DMS53 (cell line): Measurements from ENCODE around the gene RNF6.
"Not testable (repeated sequence)": the region's sequence is repeated elsewhere in the genome, so short reads cannot be mapped to it uniquely, and the experiment has no call there.

Experiments
- DNase-seq: peaks from one replicate; lab custom pipeline; 2025; lab: John Stamatoyannopoulos, UW

Gene RNF6

DNA sequence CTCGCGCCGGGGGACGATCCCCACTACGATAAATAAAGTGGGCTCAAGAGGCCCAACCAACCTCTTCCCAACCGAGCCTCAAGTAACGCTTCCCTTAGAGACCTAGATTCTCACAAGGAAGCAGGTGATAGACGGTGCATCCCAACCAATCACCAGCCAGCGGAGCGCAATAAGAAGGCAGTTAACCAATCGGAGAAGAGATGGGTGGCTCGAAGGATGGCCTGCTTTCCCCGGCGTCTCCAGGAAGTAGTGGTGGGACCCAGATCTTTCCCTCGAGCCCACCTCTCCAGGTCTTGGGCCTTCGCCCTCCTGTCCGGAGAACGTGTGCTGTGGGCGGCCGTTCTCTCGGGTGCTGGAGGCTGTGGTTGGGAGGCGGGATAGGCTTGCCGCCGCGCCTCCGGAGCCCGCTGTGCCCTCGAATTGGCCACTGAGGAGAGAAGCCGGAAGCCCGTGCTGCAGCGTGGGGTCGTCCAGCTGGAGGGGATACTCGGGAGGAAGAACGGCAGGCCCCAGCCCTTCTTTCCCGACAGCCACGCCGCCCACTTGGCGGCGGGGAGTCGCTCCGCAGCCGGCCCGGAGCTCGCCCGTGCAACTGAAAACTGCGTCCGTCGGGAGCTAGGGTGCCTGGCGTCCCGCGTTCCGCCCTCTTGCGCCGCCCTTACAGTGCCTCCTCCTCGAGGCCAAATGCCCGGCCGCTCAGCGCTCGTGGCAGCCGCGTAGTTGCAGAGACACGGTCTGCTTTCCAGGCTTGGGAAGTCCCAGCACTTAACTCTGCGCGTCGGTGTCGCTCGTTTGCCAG is at the start of gene RNF6:
RNF6 (minus strand) TSS at position 594 of the 799 bp plus-strand sequence. CDS start 2,665 bp downstream, outside the sequence.
- peak; percentile 98 for DNase-seq

GRCh38 chr13:26270707-26271106 is 48.6 kb upstream of the RNF6 start:
- DNase-seq = no peak

- DNase-seq = no peak
Measured at GRCh38 chr13:26266311-26266710, 44.2 kb upstream of the RNF6 start.

- no peak for DNase-seq
Measured at GRCh38 chr13:26262156-26262555, 40.0 kb upstream of the RNF6 start.

GRCh38 chr13:26259634-26260033 is 37.5 kb upstream of the RNF6 start:
- DNase-seq = no peak

- no peak for DNase-seq
Measured at GRCh38 chr13:26257049-26257448, 34.9 kb upstream of the RNF6 start.

- peak; percentile 20 for DNase-seq
Measured at GRCh38 chr13:26255691-26256277, 33.7 kb upstream of the RNF6 start.

DNA sequence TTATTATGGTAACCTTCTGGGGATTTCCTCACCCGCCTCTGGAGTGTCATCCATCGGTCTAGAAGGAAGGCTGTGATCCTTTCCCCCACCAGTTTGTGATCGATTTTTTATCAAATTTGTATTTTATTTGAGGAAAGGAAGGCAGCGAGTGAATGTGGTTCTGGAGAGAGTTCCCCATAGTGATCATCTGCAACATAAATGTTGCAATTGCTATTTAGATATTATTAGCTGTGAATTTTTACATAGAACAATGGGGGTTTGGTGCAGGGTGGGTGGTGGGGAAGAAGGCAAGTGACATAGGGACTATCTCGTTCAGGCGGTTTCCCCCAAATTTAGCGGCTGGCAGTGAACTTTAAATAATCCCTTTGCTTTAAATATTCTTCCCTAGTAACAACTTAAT is 33.0 kb upstream of the RNF6 start:
- DNase-seq = no peak

DNA sequence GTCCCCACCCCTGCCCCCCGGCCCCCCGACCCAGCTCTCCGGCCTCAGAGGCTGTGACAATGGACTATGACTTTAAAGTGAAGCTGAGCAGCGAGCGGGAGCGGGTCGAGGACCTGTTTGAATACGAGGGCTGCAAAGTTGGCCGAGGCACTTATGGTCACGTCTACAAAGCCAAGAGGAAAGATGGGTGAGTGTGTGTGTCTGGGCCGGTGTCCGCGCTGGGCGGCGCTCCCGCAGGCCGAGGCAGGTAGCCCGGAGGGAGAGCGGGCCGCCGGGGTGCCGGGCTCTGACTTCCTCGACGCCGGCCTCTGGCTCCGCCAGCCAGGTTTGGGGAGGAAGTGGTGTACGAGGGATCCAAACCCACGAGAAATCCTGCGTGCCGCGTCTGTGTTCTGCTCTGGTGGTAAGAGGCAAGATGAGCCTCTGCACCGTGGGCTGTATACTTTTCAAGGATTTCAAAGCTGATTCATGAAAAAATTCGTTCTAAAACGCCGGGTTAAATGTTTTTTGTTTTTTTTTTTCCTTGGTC is 32.5 kb upstream of the RNF6 start:
- DNase-seq = peak; percentile 86

GRCh38 chr13:26253787-26254582 is 31.9 kb upstream of the RNF6 start, which contains the start of gene CDK8:
Gene CDK8, plus strand, starts transcription at chr13:26254129. Its CDS starts 513 bp downstream, at chr13:26254642.
- peak; percentile 98 for DNase-seq

GRCh38 chr13:26253262-26253786 is 31.2 kb upstream of the RNF6 start:
- peak; percentile 49 for DNase-seq

- not testable (repeated sequence) for DNase-seq
Measured at GRCh38 chr13:26252006-26252405, 29.9 kb upstream of the RNF6 start.

- DNase-seq = no peak
Measured at GRCh38 chr13:26249551-26249950, 27.4 kb upstream of the RNF6 start.

DNA sequence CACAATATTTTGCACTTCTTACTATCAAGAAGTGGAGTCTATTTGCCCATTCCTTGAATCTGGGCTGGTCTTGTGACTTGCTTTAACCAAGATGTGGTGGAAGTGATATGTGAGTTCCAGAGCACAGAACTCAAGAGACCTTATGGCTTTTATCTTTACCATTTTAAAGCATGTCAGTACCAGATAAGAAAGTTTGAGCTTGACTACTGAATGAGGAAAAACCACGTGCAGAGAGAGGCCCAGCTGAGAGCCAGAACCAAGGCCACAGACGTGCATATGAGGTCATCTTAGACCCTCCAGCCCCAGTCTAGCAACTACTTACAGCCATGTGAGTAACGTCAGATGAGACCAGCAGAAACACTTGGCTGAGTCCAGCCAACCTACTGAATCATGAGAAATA is 25.5 kb upstream of the RNF6 start:
- no peak for DNase-seq

DNA sequence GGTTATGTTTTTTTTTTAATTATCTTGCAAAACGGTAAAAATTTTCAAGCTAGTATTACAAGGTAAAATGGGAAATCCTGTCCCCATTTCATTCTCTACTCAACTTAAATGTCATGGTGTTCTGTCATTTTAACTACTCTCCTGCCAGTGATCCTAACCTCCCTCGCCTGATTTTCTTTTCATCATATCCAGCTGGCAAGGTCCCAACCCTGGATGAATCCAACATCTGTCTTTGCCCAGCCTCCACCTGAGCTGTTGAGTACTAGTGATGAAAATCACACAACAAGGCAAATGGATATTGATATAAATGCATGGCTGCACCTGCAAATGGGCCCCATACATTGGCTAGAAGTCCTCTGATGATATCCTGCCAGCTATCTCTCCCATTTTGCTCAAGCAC is 24.9 kb upstream of the RNF6 start:
- DNase-seq = no peak

GRCh38 chr13:26246154-26246553 is 24.0 kb upstream of the RNF6 start:
- DNase-seq = no peak

DNA sequence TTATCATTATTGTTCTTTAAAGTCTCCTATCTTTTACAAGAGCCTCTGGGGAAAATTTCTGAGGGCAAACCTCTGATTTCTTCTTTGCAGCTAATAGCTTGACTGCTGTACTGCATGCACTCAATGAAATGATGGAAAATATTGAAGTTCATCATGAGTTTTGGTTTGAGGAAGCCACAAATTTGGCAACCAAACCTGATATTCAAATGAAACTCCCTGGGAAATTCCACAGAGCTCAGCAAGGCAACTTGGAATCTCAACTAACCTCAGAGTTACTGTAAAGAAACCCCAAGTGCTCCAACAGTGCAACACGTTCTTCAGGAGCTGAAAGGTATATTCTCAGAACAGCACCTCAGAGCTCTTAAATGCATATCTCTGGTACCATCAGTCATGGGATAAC is 14.2 kb upstream of the RNF6 start:
- no peak for DNase-seq

GRCh38 chr13:26230703-26231102 is 8.6 kb upstream of the RNF6 start:
- no peak for DNase-seq

- no peak for DNase-seq
Measured at GRCh38 chr13:26229080-26229615, 7.0 kb upstream of the RNF6 start.

DNA sequence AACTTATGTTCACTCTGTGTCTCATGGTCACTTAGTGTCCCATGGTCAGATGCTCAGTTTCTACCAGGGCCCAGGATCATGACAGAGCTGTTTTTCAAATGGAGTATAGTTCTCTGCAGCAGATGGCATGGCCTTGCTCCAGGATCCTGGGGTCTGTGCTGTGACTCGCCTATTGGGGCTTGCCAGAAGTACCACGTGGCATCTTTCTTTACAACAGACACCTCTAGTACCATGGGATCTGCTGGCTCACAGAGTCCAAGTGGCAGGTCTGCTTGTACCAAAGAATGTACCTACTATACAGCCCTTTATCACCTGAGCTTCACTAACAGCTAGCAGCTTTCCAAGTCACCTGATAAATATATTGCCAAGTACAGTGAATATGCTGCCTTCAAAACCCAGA is 6.0 kb upstream of the RNF6 start:
- no peak for DNase-seq

- no peak for DNase-seq
Measured at GRCh38 chr13:26227166-26227971, 5.3 kb upstream of the RNF6 start.
